ENCODE data around the gene ARL15.

GRCh38 chr5:54344653-54345052 is 34.3 kb upstream of the ARL15 start:
- no peak for TF ChIP-seq ZNF175 (CRISPR knock-in tag; IDR thresholded peaks at IDR 0.05; ENCODE audit: low read depth)
- no peak for TF ChIP-seq EZH2 (IDR thresholded peaks at IDR 0.05; ENCODE audit: borderline replicate concordance, low read depth, low read length)
- TF ChIP-seq MAX (CRISPR knock-in tag; IDR thresholded peaks at IDR 0.05) = no peak
- no peak for TF ChIP-seq ZNF253 (CRISPR knock-in tag; conservative IDR thresholded peaks at IDR 0.05)
- TF ChIP-seq PML (IDR thresholded peaks at IDR 0.05; ENCODE audit: low read length) = no peak
- no peak for TF ChIP-seq CHD7 (IDR thresholded peaks at IDR 0.05; ENCODE audit: low read depth, low read length)
- TF ChIP-seq CAMTA2 (CRISPR knock-in tag; conservative IDR thresholded peaks at IDR 0.05) = no peak

Data from K562 (cell line).